Sigmoid colon (tissue), 7 donors: ENCODE measurements around the gene FOXO6. TPM values are rescaled to one million over a fixed set of nuclear protein-coding genes. Genes with fewer than 3 reads are reported as not detected.
"Not testable (repeated sequence)": the region's sequence is repeated elsewhere in the genome, so short reads cannot be mapped to it uniquely, and the experiment has no call there.

Experiments
- DNase-seq: peaks from one replicate; pipeline ENCODE4 v3.0.0-alpha.2; 2019
- H3K27ac ChIP-seq, 4 donors: fragments of 200-600 bp; sonication (generic); one replicate each; pipeline ENCODE4 v1.5.1; 2016 to 2019; ENCODE audit warnings: mild to moderate bottlenecking in 1 of 4
- H3K27me3 ChIP-seq, 3 donors: fragments of 200-600 bp; sonication (generic); one replicate each; pipeline ENCODE4 v1.5.1; 2019; ENCODE audit warnings: mild to moderate bottlenecking in 1 of 3
- H3K36me3 ChIP-seq, 4 donors: fragments of 200-600 bp; sonication (generic); one replicate each; pipeline ENCODE4 v1.5.1; 2016 to 2019
- H3K4me1 ChIP-seq, 4 donors: fragments of 200-600 bp; sonication (generic); one replicate each; pipeline ENCODE4 v1.5.1; 2017 to 2019
- H3K4me3 ChIP-seq, 4 donors: fragments of 200-600 bp; sonication (generic); one replicate each; pipeline ENCODE4 v1.5.1; 2017 to 2019; ENCODE audit warnings: mild to moderate bottlenecking in 2 of 4, moderate library complexity in 1 of 4
- H3K9me3 ChIP-seq, 4 donors: fragments of 200-600 bp in 3 of 4; sonication (generic) in 3 of 4; one replicate each; pipeline versions ENCODE4 v1.5.1 to v1.6.1; 2013 to 2019
- EP300 ChIP-seq, 4 donors: sonication (generic); formaldehyde crosslinking; IDR thresholded peaks; one replicate each; pipeline ENCODE4 v1.6.1; 2017; ENCODE audit warnings: antibody characterized with exemption in 4 of 4
- POLR2A ChIP-seq, 2 donors: fragments of 450-650 bp; IDR thresholded peaks; one replicate each; pipeline ENCODE4 v1.6.1; 2016; ENCODE audit warnings: antibody characterized with exemption in 2 of 2, mild to moderate bottlenecking in 2 of 2, moderate library complexity in 2 of 2
- POLR2AphosphoS5 ChIP-seq, 4 donors: sonication (generic); formaldehyde crosslinking; IDR thresholded peaks; one replicate each; pipeline ENCODE4 v1.6.1; 2017; ENCODE audit warnings: antibody characterized with exemption in 4 of 4
- WGBS, 2 donors: extraction: QIAGEN DNeasy Blood & Tissue Kit; methylation state at CpG; one replicate each; pipeline ENCODE4 v1.1.7; 2013; 5-methylcytosine and 5-hydroxymethylcytosine counted together
- intact Hi-C: fragments of 100-400 bp; cut with DNase I; formaldehyde crosslinking; loops from one replicate; pipeline ENCODE4 v1.15.1; 2023
- polyA plus RNA-seq, 3 donors: library from polyadenylated mRNA; stranded (reverse); fragments of 200-250 nt; gene quantifications; one replicate each; pipeline ENCODE4 v1.2.3, GENCODE V29; 2013
- total RNA-seq, 4 donors: library from RNA; depleted of rRNA; stranded (reverse); fragments of >200 nt; gene quantifications; one replicate each; pipeline ENCODE4 v1.1.0, GENCODE V29; 2016
- TF ChIP-seq, protein P1 (sequence below), 4 experiments: fragments of 450-650 bp in 3 of 4; fragments of 200-600 bp in 1 of 4; IDR thresholded peaks; one replicate each; pipeline ENCODE4 v1.5.1; 2016 to 2019; ENCODE audit warnings: antibody characterized with exemption in 4 of 4, mild to moderate bottlenecking in 3 of 4, moderate library complexity in 2 of 4
- donor health status: healthy with polysubstance abuse.
- donor health status: Bipolar disorder and iron deficiency.
- donor health status: healthy.

The FOXO6 gene
- total and polyA plus RNA-seq, 7 donors, result 0.20 to 1.4 (median 0.81) TPM; not detected in 2

DNA sequence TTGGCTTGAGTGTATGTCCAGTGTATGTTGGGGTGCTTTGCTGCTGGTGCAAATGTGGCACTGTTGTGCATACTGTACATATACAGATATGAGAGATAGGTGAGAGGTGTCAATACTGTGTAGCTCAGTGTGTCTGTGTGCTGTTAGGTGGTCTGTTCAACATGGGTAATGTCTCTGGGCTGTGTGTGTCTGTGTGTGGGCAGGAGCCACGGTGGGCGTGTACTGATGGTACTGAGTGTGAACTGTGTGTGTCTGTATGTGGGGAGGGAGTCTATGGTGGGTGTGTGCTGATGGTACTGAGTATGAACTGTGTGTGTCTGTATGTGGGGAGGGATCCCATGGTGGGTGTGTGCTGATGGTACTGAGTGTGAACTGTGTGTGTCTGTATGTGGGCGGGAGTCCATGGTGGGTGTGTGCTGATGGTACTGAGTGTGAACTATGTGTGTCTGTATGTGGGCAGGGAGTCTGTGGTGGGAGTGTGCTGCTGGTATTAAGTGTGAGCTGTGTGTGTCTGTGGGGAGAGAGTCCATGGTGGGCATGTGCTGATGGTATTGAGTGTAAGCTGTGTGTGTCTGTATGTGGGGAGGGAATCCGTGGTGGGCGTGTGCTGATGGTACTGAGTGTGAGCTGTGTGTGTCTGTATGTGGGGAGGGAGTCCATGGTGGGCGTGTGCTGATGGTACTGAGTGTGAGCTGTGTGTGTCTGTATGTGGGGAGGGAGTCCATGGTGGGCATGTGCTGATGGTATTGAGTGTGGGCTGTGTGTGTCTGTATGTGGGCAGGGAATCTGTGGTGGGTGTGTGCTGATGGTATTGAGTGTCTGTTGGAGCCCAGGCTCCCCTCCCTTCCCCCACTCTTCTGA, 32.2 kb upstream of the FOXO6 start:
- Histone ChIP-seq H3K9me3 (no peaks in the 10 kb centered on the region), H3K27ac (no peak overlapping the region)
- TF ChIP-seq POLR2A (IDR thresholded peaks at IDR 0.05) (no peak), POLR2AphosphoS5 (IDR thresholded peaks at IDR 0.05) (no peak), EP300 (IDR thresholded peaks at IDR 0.05) (no peak)
- TF ChIP-seq, protein P1, sequence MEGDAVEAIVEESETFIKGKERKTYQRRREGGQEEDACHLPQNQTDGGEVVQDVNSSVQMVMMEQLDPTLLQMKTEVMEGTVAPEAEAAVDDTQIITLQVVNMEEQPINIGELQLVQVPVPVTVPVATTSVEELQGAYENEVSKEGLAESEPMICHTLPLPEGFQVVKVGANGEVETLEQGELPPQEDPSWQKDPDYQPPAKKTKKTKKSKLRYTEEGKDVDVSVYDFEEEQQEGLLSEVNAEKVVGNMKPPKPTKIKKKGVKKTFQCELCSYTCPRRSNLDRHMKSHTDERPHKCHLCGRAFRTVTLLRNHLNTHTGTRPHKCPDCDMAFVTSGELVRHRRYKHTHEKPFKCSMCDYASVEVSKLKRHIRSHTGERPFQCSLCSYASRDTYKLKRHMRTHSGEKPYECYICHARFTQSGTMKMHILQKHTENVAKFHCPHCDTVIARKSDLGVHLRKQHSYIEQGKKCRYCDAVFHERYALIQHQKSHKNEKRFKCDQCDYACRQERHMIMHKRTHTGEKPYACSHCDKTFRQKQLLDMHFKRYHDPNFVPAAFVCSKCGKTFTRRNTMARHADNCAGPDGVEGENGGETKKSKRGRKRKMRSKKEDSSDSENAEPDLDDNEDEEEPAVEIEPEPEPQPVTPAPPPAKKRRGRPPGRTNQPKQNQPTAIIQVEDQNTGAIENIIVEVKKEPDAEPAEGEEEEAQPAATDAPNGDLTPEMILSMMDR (IDR thresholded peaks at IDR 0.05), result no peak

DNA sequence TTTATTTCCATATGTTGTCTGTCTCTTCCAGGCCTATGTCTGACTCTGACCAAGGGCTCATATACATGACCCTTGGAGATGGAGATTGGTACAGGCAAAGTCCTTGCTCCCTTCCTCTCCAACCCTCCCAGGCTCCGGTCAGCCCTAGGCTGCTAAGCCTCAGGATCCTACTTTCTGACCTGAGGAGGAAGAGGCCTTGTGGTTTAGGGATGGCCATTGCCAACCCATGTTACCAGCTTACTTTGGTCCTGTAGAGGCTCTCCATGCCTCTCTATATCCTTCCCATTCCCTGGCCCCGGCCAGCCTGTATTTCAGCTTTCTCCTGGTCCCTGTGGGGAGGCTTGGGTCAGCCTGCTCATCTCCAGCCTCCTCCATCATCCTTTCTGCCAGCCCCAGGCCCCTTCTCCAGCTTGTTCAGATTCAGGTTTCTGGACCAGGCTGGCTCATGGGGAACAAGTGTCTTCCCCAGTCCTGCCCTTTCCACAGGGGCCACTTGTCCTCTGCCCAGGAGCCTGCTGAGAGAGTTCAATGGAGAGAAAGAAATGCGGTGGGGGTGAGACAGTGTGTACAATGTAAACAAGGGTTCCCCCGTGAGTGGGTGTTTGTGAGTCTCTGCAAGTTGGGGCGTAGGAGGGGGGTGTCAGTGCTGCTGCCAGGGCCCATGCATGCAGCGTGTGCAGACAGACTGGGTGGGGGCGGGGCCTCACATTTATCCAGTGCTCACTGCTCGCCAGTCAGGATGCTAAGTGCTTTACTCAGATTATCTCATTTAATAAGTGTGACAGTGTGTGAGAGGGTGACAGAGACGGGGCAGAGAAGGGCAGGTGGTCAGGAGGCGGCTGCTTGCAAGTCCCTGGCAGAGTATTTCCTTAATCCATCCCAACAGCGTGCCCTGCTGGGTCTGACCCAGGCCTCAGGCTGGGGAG, 31.3 kb upstream of the FOXO6 start:
- Histone ChIP-seq H3K27me3 (no peaks in the 10 kb centered on the region), H3K4me3 (no peak overlapping the region), H3K27ac (no peak overlapping the region), H3K9me3 (peaks cover 0 to 2% (median 0%) of the 10 kb centered on the region in 4 donors), H3K4me1 (no peaks in the 10 kb centered on the region), H3K36me3 (no peaks in the 10 kb centered on the region)
- no peak for DNase-seq
- TF ChIP-seq EP300 (IDR thresholded peaks at IDR 0.05), result no peak
- intact Hi-C loops, result no loop called here
- 87 to 88% methylated on average over 11 of the region's 11 CpGs for WGBS, 2 donors

More for the DNA sequence above, 32.2 kb upstream of the FOXO6 start:
- WGBS, 2 donors, result 90 to 91% methylated on average over 6 of the region's 6 CpGs
- intact Hi-C loops, result no loop called here
- no peak overlapping the region for H3K4me3 ChIP-seq
- no peak for DNase-seq
- no peaks in the 10 kb centered on the region for H3K36me3 ChIP-seq
- no peaks in the 10 kb centered on the region for H3K4me1 ChIP-seq
- H3K27me3 ChIP-seq, result no peaks in the 10 kb centered on the region

DNA sequence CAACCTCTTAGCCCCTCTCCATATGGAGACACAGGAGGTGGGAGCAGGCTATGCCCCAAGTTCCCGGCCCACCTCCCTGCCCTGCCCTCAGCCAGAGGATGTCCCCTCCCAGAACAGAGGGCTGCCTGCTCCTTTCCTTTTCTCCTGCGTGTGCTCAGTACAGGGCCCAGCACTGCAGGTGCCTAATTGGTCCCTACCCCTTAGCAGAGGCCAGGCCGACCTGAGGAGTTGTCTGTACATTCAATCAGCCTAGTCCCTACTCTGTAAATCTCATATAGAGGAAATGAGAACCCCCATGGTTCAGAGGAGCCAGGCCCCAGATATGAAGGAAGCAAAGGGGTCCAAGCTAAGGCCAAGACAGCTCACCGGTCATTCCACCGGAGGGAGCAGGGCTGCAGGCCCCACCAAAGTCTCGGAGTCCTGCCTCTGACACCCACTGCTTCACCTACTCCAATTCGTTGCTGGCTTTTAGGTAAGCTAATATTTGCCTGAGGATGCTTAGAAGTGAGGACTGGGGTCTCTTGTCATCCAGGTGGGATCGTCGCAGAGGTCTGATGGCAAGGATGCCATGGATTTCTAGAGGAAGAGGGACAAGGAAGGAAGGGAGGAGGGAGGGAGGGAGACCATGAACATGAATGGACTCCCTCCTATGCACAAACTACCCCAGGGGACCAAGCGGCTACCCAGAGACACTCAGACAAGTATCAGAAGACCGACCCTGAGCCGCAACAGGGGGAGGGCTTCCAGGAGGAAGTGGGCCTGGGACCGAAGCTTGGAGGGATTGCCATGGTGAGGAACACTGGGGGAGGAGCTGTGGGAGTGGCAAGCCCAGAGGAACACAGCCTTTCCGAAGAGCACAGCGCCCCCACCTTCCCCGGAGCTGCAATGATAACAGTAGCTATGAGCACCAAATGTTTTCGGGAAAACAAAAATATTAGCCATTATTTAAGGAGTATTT, 30.4 kb upstream of the FOXO6 start:
- intact Hi-C loops, result no loop called here
- Histone ChIP-seq H3K36me3 (no peaks in the 10 kb centered on the region), H3K9me3 (peaks cover 0 to 2% (median 0%) of the 10 kb centered on the region in 4 donors), H3K27ac (no peak overlapping the region), H3K4me3 (no peak overlapping the region), H3K27me3 (no peaks in the 10 kb centered on the region), H3K4me1 (no peaks in the 10 kb centered on the region)
- no peak for DNase-seq
- 61 to 82% methylated on average over 17 of the region's 17 CpGs for WGBS, 2 donors
- no peak for TF ChIP-seq POLR2A (IDR thresholded peaks at IDR 0.05)
- TF ChIP-seq EP300 (IDR thresholded peaks at IDR 0.05), result no peak
- TF ChIP-seq, protein P1 (IDR thresholded peaks at IDR 0.05), result no peak
- TF ChIP-seq POLR2AphosphoS5 (IDR thresholded peaks at IDR 0.05), result no peak

DNA sequence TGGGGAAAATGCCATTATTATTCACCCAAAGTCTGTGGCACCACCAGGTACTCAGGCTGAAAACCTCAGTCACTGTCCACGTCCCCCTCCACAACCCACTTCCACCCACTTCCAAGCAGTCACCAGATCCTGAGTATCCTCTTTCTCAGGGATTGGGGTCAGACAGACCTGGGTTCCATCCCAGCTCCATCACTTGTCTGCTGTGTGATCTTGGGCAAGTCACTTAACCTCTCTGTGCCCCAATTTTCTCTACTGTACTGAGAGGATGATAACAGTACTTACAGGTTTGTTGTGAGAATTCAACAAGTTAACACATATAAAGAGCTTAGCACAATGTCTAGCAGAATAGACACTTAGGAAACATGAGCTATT, 29.7 kb upstream of the FOXO6 start:
- WGBS, 2 donors, result 67 to 90% methylated on average over 1 of the region's 1 CpG
- Histone ChIP-seq H3K36me3 (no peaks in the 10 kb centered on the region), H3K9me3 (peaks cover 0 to 2% (median 0%) of the 10 kb centered on the region in 4 donors), H3K27ac (no peak overlapping the region), H3K4me3 (no peak overlapping the region), H3K4me1 (no peaks in the 10 kb centered on the region), H3K27me3 (no peaks in the 10 kb centered on the region)
- DNase-seq, result no peak
- intact Hi-C loops, result no loop called here
- TF ChIP-seq POLR2A (IDR thresholded peaks at IDR 0.05) (no peak), EP300 (IDR thresholded peaks at IDR 0.05) (no peak), POLR2AphosphoS5 (IDR thresholded peaks at IDR 0.05) (no peak)
- TF ChIP-seq, protein P1 (IDR thresholded peaks at IDR 0.05), result no peak

GRCh38 chr1:41332161-41332560, 29.1 kb upstream of the FOXO6 start:
- H3K4me3 ChIP-seq, H3K36me3 ChIP-seq, H3K27ac ChIP-seq, DNase-seq, intact Hi-C loops, H3K4me1 ChIP-seq, H3K27me3 ChIP-seq, H3K9me3 ChIP-seq: not testable (repeated sequence)
- WGBS, 2 donors, result 92 to 95% methylated on average over 6 of the region's 6 CpGs
